Measurements from ENCODE around the gene DNAH3.
"Not testable (repeated sequence)": the region's sequence is repeated elsewhere in the genome, so short reads cannot be mapped to it uniquely, and the experiment has no call there.

DNAH3 gene

GRCh38 chr16:21161211-21161610 is 10.6 kb upstream of the DNAH3 start:
- no peak for TF ChIP-seq CTCF (IDR thresholded peaks at IDR 0.05; ENCODE audit: control insufficient read depth, extremely low read depth, insufficient read depth)

GRCh38 chr16:21160276-21160675 is 9.6 kb upstream of the DNAH3 start:
- TF ChIP-seq CTCF (IDR thresholded peaks at IDR 0.05; ENCODE audit: control insufficient read depth, extremely low read depth, insufficient read depth), result no peak
- H3K4me3 ChIP-seq (ENCODE audit: low read depth, low read length), result no peak overlapping the region
- DNase-seq (ENCODE audit: low read depth), result no peak

More at GRCh38 chr16:21161211-21161610, 10.6 kb upstream of the DNAH3 start:
- no peak overlapping the region for H3K4me3 ChIP-seq (ENCODE audit: low read depth, low read length)
- no peak for DNase-seq (ENCODE audit: low read depth)

GRCh38 chr16:21159281-21159951 is 8.8 kb upstream of the DNAH3 start:
- peak overlapping the region; percentile 77 for H3K4me3 ChIP-seq (ENCODE audit: low read depth, low read length)
- DNase-seq (ENCODE audit: low read depth), result peak; percentile 42
- TF ChIP-seq CTCF (IDR thresholded peaks at IDR 0.05; ENCODE audit: control insufficient read depth, extremely low read depth, insufficient read depth), result no peak

GRCh38 chr16:21158208-21159110 is 7.8 kb upstream of the DNAH3 start, which contains the start of gene LDAF1:
TSS of gene LDAF1 (plus strand) at chr16:21158674. CDS start at chr16:21161183, 2,509 bp downstream.
- H3K4me3 ChIP-seq (ENCODE audit: low read depth, low read length), result peak within 1 kb of the TSS; percentile 77
- DNase-seq (ENCODE audit: low read depth), result peak; percentile 46
- TF ChIP-seq CTCF (IDR thresholded peaks at IDR 0.05; ENCODE audit: control insufficient read depth, extremely low read depth, insufficient read depth), result no peak

GRCh38 chr16:21157632-21158031 is 7.0 kb upstream of the DNAH3 start:
- no peak for TF ChIP-seq CTCF (IDR thresholded peaks at IDR 0.05; ENCODE audit: control insufficient read depth, extremely low read depth, insufficient read depth)
- H3K4me3 ChIP-seq (ENCODE audit: low read depth, low read length), result no peak overlapping the region
- no peak for DNase-seq (ENCODE audit: low read depth)

- DNase-seq (ENCODE audit: low read depth), result peak; percentile 51
- no peak overlapping the region for H3K4me3 ChIP-seq (ENCODE audit: low read depth, low read length)
- peak; percentile 66 for TF ChIP-seq CTCF (IDR thresholded peaks at IDR 0.05; ENCODE audit: control insufficient read depth, extremely low read depth, insufficient read depth)
Observed at GRCh38 chr16:21156767-21157467, 6.3 kb upstream of the DNAH3 start.

- H3K4me3 ChIP-seq (ENCODE audit: low read depth, low read length); DNase-seq (ENCODE audit: low read depth): not testable (repeated sequence)
Observed at GRCh38 chr16:21156011-21156410, 5.4 kb upstream of the DNAH3 start.

GRCh38 chr16:21153124-21153729 is 2.6 kb upstream of the DNAH3 start:
- not testable (repeated sequence) for DNase-seq (ENCODE audit: low read depth); H3K4me3 ChIP-seq (ENCODE audit: low read depth, low read length)

- not testable (repeated sequence) for H3K4me3 ChIP-seq (ENCODE audit: low read depth, low read length); DNase-seq (ENCODE audit: low read depth)
Observed at GRCh38 chr16:21152160-21153030, 1.7 kb upstream of the DNAH3 start.
